ENCODE measurements around the gene GART.
"Not testable (repeated sequence)": the region's sequence is repeated elsewhere in the genome, so short reads cannot be mapped to it uniquely, and the experiment has no call there.

GART gene

GRCh38 chr21:33541756-33542639 lies at the start of gene GART:
TSS of gene GART (minus strand) at chr21:33542117. CDS start at chr21:33539315, 2,802 bp downstream.
- peak; percentile 69 for DNase-seq

- DNase-seq: peak; percentile 91
Observed at GRCh38 chr21:33588485-33589335, 46.8 kb upstream of the GART start, which contains the start of gene DONSON. TSS of gene DONSON (minus strand) at chr21:33588684. CDS start at chr21:33588641, 43 bp downstream.

- peak; percentile 34 for DNase-seq
Observed at GRCh38 chr21:33587792-33588484, 46.0 kb upstream of the GART start.

GRCh38 chr21:33586927-33587326 lies 45.0 kb upstream of the GART start:
- DNase-seq: no peak

- no peak for DNase-seq
Observed at GRCh38 chr21:33584455-33584854, 42.5 kb upstream of the GART start.

- no peak for DNase-seq
Observed at GRCh38 chr21:33578959-33579542, 37.1 kb upstream of the GART start.

- DNase-seq: no peak
Observed at GRCh38 chr21:33578214-33578613, 36.3 kb upstream of the GART start.

- DNase-seq: not testable (repeated sequence)
Observed at GRCh38 chr21:33576741-33577141, 34.8 kb upstream of the GART start.

GRCh38 chr21:33572350-33572749 lies 30.4 kb upstream of the GART start:
- DNase-seq: no peak

- no peak for DNase-seq
Observed at GRCh38 chr21:33569991-33570390, 28.1 kb upstream of the GART start.

GRCh38 chr21:33568448-33568847 lies 26.5 kb upstream of the GART start:
- DNase-seq: no peak

GRCh38 chr21:33567914-33568313 lies 26.0 kb upstream of the GART start:
- DNase-seq: no peak

GRCh38 chr21:33566514-33566913 lies 24.6 kb upstream of the GART start:
- no peak for DNase-seq

GRCh38 chr21:33562389-33562788 lies 20.5 kb upstream of the GART start:
- DNase-seq: no peak

- no peak for DNase-seq
Observed at GRCh38 chr21:33561373-33561772, 19.5 kb upstream of the GART start.

- no peak for DNase-seq
Observed at GRCh38 chr21:33560965-33561364, 19.0 kb upstream of the GART start.

GRCh38 chr21:33559813-33560212 lies 17.9 kb upstream of the GART start:
- DNase-seq: no peak

GRCh38 chr21:33558777-33559421 lies 17.0 kb upstream of the GART start:
- DNase-seq: no peak

- DNase-seq: no peak
Observed at GRCh38 chr21:33557447-33557846, 15.5 kb upstream of the GART start.

- no peak for DNase-seq
Observed at GRCh38 chr21:33554982-33555344, 13.0 kb upstream of the GART start.

- DNase-seq: no peak
Observed at GRCh38 chr21:33554236-33554981, 12.5 kb upstream of the GART start.
